ENCODE results near the gene CAB39L.

CAB39L gene

DNA sequence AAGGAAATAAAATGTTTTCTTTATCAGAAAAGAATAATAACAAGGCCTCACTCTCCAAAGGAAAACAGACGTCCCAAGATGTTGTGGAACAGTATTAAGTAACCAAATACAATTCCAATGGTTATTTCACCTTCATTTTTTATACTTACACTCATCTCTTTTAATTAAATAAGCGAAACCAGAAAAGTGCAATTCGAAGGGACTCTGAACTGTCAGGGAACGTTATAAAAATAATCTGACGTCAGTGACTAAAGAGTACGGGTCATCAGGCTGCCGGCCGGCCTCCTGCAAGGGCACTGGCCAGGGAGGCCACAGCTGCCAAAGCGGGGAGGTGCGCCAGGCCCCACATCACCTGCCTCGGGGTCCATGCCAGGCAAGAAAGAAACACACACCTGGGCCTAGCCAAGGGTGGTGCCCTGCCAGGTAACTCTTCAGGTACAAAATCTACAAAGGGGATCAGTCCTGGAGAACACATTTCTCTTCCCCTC is 134.9 kb downstream of the CAB39L start:
- DNase-seq (ENCODE audit: low read depth): no peak
- H3K4me3 ChIP-seq (ENCODE audit: control insufficient read depth, low read depth, low read length): no peak overlapping the region
- TF ChIP-seq, protein P1, sequence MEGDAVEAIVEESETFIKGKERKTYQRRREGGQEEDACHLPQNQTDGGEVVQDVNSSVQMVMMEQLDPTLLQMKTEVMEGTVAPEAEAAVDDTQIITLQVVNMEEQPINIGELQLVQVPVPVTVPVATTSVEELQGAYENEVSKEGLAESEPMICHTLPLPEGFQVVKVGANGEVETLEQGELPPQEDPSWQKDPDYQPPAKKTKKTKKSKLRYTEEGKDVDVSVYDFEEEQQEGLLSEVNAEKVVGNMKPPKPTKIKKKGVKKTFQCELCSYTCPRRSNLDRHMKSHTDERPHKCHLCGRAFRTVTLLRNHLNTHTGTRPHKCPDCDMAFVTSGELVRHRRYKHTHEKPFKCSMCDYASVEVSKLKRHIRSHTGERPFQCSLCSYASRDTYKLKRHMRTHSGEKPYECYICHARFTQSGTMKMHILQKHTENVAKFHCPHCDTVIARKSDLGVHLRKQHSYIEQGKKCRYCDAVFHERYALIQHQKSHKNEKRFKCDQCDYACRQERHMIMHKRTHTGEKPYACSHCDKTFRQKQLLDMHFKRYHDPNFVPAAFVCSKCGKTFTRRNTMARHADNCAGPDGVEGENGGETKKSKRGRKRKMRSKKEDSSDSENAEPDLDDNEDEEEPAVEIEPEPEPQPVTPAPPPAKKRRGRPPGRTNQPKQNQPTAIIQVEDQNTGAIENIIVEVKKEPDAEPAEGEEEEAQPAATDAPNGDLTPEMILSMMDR (IDR thresholded peaks at IDR 0.05; ENCODE audit: control insufficient read depth, insufficient read depth, low read depth, low read length, missing control alignments): no peak

DNA sequence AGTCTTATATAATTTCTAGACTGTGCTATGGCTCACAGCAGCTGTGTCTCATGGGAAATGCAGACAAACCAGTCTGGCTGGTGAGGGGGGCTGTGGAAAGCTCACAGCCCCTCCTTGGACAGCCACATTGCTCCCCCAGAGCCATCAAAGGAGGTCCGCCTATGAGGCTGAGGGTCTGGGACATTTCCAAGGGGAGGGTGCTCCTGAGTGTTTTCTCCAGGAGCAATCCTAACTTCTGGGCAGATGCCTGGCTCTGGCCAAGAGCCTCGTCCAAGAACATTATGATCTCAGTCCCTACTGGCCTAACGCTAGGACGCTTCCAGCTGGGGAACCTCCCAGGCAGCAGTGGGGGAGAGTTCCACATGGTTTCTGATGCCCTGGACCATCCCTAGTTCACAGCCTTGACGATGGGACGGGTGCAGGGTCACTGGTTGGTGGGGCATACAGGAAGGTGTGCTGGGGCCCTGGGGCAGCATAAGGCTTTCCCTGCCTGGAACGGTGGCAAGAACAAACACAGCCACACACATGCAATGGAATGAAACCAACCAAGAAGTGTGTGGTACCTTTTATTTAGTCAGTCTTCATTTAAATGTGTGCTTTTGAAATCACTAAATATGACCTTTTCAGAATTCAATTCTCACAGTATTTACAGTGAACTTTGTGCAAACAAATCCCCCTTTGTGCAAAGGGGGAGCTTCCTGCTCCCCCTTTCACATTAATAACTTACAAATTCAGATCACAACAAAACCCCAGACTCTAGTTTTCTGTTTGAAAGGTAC is 135.6 kb downstream of the CAB39L start:
- no peak for DNase-seq (ENCODE audit: low read depth)
- TF ChIP-seq, protein P1 (IDR thresholded peaks at IDR 0.05; ENCODE audit: control insufficient read depth, insufficient read depth, low read depth, low read length, missing control alignments): no peak
- H3K4me3 ChIP-seq (ENCODE audit: control insufficient read depth, low read depth, low read length): no peak overlapping the region

DNA sequence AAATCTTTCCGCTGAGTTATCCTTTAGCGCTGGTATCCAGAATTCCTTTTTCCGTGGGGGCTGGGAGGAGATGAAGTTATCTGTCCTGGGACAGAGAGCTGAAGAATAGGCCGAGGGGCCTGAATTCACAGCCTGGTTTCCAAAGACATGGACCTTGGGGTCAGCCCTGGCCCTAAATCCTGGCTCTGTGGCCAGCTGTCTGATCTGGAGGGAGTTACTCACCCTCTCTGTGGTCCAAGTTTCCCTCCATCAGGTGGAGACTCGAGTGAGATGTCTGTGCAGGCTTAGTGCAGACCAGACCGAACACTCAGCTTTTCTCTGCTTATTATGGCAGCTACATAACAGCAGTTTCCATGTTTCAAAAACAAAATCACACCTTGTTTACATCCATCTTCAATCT is 136.5 kb downstream of the CAB39L start:
- TF ChIP-seq, protein P1 (IDR thresholded peaks at IDR 0.05; ENCODE audit: control insufficient read depth, insufficient read depth, low read depth, low read length, missing control alignments): no peak
- no peak for DNase-seq (ENCODE audit: low read depth)
- H3K4me3 ChIP-seq (ENCODE audit: control insufficient read depth, low read depth, low read length): no peak overlapping the region

DNA sequence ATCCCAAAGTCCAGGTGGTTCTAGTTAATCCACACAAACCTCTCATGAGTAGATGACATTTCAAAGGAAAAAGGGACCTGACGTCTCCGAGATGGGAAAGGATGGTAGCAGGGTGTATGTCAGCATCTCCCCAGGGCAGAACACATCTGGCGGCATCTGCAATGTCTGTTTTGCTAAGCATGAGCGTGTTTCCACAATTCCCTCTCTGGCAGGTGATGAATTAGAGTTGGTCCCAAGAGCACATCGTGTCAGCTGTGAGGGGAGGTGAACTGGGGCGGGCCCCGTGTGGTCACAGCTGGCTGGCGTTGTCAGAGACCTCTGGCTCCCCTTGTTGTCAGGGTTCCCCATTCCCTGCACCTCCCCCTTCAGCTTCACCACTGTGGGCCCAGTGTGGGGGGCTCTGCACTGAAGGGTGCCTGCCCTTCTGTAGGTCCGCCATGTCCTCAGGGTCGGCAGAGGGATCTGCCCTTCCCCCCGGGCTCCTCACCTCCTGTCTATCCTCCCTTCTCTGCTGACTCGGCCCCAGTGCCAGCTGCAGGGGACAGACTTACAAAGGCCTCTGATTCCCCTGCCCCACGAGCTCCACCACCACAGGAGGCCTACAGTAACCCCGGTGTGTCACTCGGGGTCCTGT is 138.0 kb downstream of the CAB39L start:
- no peak overlapping the region for H3K4me3 ChIP-seq (ENCODE audit: control insufficient read depth, low read depth, low read length)
- TF ChIP-seq, protein P1 (IDR thresholded peaks at IDR 0.05; ENCODE audit: control insufficient read depth, insufficient read depth, low read depth, low read length, missing control alignments): no peak
- no peak for DNase-seq (ENCODE audit: low read depth)

DNA sequence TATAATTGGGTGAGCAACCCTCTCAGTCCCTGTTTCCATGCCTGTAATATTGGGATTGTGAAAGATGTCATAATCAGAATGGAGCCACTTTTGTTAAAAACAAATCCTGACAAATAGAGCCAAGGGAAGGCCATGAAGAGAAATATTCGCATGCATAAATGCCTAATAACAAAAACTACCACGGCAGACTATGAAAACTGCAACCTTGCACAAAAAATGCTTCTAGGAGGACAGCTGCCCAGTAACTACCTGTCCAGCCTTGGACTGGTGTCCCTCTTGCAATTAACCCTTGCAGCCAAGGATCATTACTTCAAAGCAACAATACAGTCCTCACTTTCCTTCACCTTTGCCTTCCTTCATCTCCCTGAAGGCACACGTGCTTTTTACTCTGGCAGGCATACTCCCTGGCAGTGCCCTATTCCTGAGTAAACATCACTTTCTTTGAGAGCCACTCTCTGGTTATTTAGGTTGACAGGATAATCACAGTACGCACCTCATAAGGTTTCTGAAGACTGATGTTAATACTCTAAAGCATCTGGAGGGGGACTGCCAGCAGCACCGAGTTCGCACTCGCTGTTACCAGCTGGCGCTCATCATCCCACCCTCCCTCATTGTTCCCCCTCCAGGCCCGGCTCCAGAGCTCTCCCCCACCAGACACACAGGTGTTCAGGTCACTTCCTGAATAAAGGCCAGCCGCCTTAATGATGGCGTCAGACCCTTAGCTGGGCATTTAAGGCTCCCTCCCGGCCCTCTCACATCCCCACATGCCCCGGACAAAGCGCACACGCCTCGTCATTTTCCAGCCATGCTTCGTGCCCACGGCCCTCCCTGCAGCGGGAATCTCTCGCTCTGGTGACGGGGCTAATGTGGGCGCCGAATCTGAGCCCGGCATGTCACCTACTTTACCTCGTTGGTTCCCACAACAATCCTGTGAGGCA is 138.8 kb downstream of the CAB39L start:
- no peak for DNase-seq (ENCODE audit: low read depth)
- H3K4me3 ChIP-seq (ENCODE audit: control insufficient read depth, low read depth, low read length): no peak overlapping the region
- TF ChIP-seq, protein P1 (IDR thresholded peaks at IDR 0.05; ENCODE audit: control insufficient read depth, insufficient read depth, low read depth, low read length, missing control alignments): no peak

DNA sequence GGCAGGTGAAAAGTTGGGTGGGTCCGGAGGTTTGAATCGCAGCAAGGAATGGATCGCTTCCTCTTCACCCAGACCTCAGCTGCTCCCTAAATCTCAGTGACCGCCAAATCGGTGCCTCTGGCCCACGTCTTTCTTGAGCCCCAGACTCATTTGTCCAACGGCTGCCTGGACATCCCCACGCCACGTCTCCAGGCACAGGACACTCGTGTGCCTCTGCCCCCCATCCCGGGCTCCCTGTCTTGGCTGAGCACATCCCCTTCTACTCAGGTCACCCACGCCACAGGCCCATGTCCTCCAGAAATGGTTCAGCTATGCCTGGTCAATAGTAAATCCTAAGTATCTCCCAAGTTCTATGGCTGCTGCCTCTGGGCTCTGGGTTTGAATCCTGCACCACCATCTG is 139.5 kb downstream of the CAB39L start:
- no peak for DNase-seq (ENCODE audit: low read depth)
- no peak overlapping the region for H3K4me3 ChIP-seq (ENCODE audit: control insufficient read depth, low read depth, low read length)
- TF ChIP-seq, protein P1 (IDR thresholded peaks at IDR 0.05; ENCODE audit: control insufficient read depth, insufficient read depth, low read depth, low read length, missing control alignments): no peak

Data from AG09309 (cell line).